ENCODE results near the gene CFAP300.

DNA sequence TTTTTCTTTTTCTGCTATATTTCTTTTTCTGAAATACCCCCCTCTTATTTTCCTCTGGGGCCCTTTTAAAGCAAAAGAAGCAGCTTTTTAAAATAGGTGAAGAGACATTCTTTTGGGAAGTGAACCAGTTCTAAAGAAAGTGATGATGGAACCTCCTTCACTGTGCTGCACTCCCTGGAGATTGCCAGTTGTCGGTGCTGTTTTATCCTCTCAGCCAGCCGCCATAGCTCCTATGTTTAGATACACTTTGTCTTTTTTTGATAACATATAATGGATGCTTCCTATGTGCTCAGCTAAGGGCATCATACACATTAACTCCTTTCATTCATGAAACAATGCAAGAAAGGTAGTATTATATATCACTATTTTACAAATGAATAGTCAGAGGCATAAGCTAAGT is 14.0 kb downstream of the CFAP300 start:
- TF ChIP-seq JUNB (IDR thresholded peaks at IDR 0.05) (no peak), MYC (IDR thresholded peaks at IDR 0.05; ENCODE audit: borderline replicate concordance, low read length) (no peak), SMC3 (IDR thresholded peaks at IDR 0.05) (no peak), POLR2A (IDR thresholded peaks at IDR 0.05; ENCODE audit: low read length) (no peak), CHD4 (IDR thresholded peaks at IDR 0.05; ENCODE audit: borderline replicate concordance) (no peak)
- TF ChIP-seq, protein P1, sequence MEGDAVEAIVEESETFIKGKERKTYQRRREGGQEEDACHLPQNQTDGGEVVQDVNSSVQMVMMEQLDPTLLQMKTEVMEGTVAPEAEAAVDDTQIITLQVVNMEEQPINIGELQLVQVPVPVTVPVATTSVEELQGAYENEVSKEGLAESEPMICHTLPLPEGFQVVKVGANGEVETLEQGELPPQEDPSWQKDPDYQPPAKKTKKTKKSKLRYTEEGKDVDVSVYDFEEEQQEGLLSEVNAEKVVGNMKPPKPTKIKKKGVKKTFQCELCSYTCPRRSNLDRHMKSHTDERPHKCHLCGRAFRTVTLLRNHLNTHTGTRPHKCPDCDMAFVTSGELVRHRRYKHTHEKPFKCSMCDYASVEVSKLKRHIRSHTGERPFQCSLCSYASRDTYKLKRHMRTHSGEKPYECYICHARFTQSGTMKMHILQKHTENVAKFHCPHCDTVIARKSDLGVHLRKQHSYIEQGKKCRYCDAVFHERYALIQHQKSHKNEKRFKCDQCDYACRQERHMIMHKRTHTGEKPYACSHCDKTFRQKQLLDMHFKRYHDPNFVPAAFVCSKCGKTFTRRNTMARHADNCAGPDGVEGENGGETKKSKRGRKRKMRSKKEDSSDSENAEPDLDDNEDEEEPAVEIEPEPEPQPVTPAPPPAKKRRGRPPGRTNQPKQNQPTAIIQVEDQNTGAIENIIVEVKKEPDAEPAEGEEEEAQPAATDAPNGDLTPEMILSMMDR (IDR thresholded peaks at IDR 0.05), result no peak
- TF ChIP-seq, protein P2, sequence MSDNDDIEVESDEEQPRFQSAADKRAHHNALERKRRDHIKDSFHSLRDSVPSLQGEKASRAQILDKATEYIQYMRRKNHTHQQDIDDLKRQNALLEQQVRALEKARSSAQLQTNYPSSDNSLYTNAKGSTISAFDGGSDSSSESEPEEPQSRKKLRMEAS (IDR thresholded peaks at IDR 0.05), result no peak

Measured in A549 (cell line).